ENCODE results near the gene ZHX3.

The ZHX3 gene

GRCh38 chr20:41308290-41308711 is 9.2 kb downstream of the ZHX3 start:
- peak; percentile 30 to 50 for DNase-seq

GRCh38 chr20:41307021-41307420 is 10.5 kb downstream of the ZHX3 start:
- TF ChIP-seq POLR2A (IDR thresholded peaks at IDR 0.05; ENCODE audit: low read length) (no peak), GATA1 (IDR thresholded peaks at IDR 0.05; ENCODE audit: low read depth, low read length) (no peak)
- DNase-seq = no peak

More at GRCh38 chr20:41308290-41308711, 9.2 kb downstream of the ZHX3 start:
- TF ChIP-seq GATA1 (IDR thresholded peaks at IDR 0.05; ENCODE audit: low read depth, low read length) (no peak), POLR2A (IDR thresholded peaks at IDR 0.05; ENCODE audit: low read length) (no peak)

- DNase-seq = no peak
- TF ChIP-seq GATA1 (IDR thresholded peaks at IDR 0.05; ENCODE audit: low read depth, low read length) = no peak
- TF ChIP-seq POLR2A (IDR thresholded peaks at IDR 0.05; ENCODE audit: low read length) = no peak
Measured at GRCh38 chr20:41306061-41306727, 11.3 kb downstream of the ZHX3 start.

GRCh38 chr20:41304424-41305079 is 13.0 kb downstream of the ZHX3 start:
- TF ChIP-seq POLR2A (IDR thresholded peaks at IDR 0.05; ENCODE audit: low read length) (no peak), GATA1 (IDR thresholded peaks at IDR 0.05; ENCODE audit: low read depth, low read length) (no peak)
- DNase-seq = no peak

GRCh38 chr20:41304002-41304401 is 13.5 kb downstream of the ZHX3 start:
- DNase-seq = no peak
- TF ChIP-seq POLR2A (IDR thresholded peaks at IDR 0.05; ENCODE audit: low read length) (no peak), GATA1 (IDR thresholded peaks at IDR 0.05; ENCODE audit: low read depth, low read length) (no peak)

GRCh38 chr20:41300886-41301285 is 16.6 kb downstream of the ZHX3 start:
- no peak for DNase-seq
- TF ChIP-seq GATA1 (IDR thresholded peaks at IDR 0.05; ENCODE audit: low read depth, low read length) (no peak), POLR2A (IDR thresholded peaks at IDR 0.05; ENCODE audit: low read length) (no peak)

- DNase-seq = no peak
- TF ChIP-seq POLR2A (IDR thresholded peaks at IDR 0.05; ENCODE audit: low read length) (no peak), GATA1 (IDR thresholded peaks at IDR 0.05; ENCODE audit: low read depth, low read length) (no peak)
Measured at GRCh38 chr20:41300383-41300782, 17.1 kb downstream of the ZHX3 start.

- no peak for TF ChIP-seq GATA1 (IDR thresholded peaks at IDR 0.05; ENCODE audit: low read depth, low read length)
- no peak for TF ChIP-seq POLR2A (IDR thresholded peaks at IDR 0.05; ENCODE audit: low read length)
- no peak for DNase-seq
Measured at GRCh38 chr20:41299899-41300298, 17.6 kb downstream of the ZHX3 start.

GRCh38 chr20:41293269-41294037 is 24.1 kb downstream of the ZHX3 start:
- no peak for TF ChIP-seq GATA1 (IDR thresholded peaks at IDR 0.05; ENCODE audit: low read depth, low read length)
- no peak for TF ChIP-seq POLR2A (IDR thresholded peaks at IDR 0.05; ENCODE audit: low read length)
- DNase-seq = no peak

- TF ChIP-seq POLR2A (IDR thresholded peaks at IDR 0.05; ENCODE audit: low read length) = no peak
- no peak for TF ChIP-seq GATA1 (IDR thresholded peaks at IDR 0.05; ENCODE audit: low read depth, low read length)
- DNase-seq = no peak
Measured at GRCh38 chr20:41290804-41291389, 26.6 kb downstream of the ZHX3 start.

- DNase-seq = no peak
- TF ChIP-seq GATA1 (IDR thresholded peaks at IDR 0.05; ENCODE audit: low read depth, low read length) (no peak), POLR2A (IDR thresholded peaks at IDR 0.05; ENCODE audit: low read length) (no peak)
Measured at GRCh38 chr20:41287327-41287726, 30.2 kb downstream of the ZHX3 start.

GRCh38 chr20:41286240-41286851 is 31.2 kb downstream of the ZHX3 start:
- TF ChIP-seq POLR2A (IDR thresholded peaks at IDR 0.05; ENCODE audit: low read length) = no peak
- no peak for TF ChIP-seq GATA1 (IDR thresholded peaks at IDR 0.05; ENCODE audit: low read depth, low read length)
- peak in 1 of 2 experiments; percentile 15 for DNase-seq

GRCh38 chr20:41279546-41280225 is 37.8 kb downstream of the ZHX3 start:
- DNase-seq = no peak
- TF ChIP-seq GATA1 (IDR thresholded peaks at IDR 0.05; ENCODE audit: low read depth, low read length) (no peak), POLR2A (IDR thresholded peaks at IDR 0.05; ENCODE audit: low read length) (no peak)

All from erythroblast (primary cell).